Measurements from ENCODE around the gene S100PBP. TPM values are rescaled to one million over a fixed set of nuclear protein-coding genes. Genes with fewer than 3 reads are reported as not detected.

The S100PBP gene
- total RNA-seq, 6 donors from 2014 or later, result 20.8 to 85.9 (median 34.9) TPM

GRCh38 chr1:32848354-32849063, 31.1 kb downstream of the S100PBP start:
- no peak for ATAC-seq (ENCODE audit: low FRiP score in 2 of 2)
- Histone ChIP-seq H3K27ac (no peak overlapping the region), H3K9me3 (no peaks in the 10 kb centered on the region), H3K36me3 (peaks cover 0 to 59% (median 25%) of the 10 kb centered on the region in 4 donors), H3K4me3 (no peak overlapping the region), H3K4me1 (no peaks in the 10 kb centered on the region), H3K27me3 (no peaks in the 10 kb centered on the region)
- DNase-seq, result no peak
- TF ChIP-seq POLR2AphosphoS5 (IDR thresholded peaks at IDR 0.05) (no peak), EP300 (IDR thresholded peaks at IDR 0.05) (no peak), CTCF (IDR thresholded peaks at IDR 0.05) (no peak), POLR2A (IDR thresholded peaks at IDR 0.05) (no peak)
- 46 to 50% methylated on average over 2 of the region's 2 CpGs for WGBS, 2 donors

DNA sequence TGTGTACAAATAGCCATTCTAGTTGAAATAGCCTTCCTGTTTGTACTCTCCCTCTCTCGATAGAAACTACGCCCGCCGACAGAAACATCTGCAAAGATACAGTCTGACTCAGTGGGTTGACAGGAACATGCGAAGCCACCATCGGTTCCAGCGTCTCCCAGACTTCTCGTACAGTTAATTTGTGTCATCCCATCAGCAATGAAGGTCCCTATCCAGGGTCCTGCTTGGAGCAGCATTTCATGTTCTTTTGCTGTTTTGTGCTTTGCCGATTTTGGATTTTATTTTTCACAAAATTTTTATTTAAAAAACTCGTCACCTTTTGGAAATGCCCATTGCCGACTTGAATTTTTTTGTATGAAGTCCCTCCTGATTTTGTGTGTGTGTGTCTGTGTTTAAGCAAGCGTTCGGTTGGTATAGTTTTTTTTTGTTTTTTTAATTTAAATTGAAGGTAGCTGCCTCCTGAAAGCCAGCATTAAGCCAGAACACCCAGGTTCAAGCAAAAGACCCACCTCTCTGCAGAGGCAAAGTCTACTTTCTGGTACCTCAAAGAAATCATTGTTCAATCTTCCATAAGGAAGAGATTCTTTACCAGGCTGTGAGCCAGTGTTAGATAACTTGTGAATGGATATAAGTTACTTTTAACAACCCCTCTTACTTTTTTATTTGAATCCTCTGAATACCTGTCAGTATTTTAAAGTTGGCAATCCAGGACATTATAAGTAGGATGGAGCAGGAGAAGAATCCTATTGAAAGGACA, 38.6 kb downstream of the S100PBP start:
- TF ChIP-seq POLR2A (IDR thresholded peaks at IDR 0.05) (no peak), POLR2AphosphoS5 (IDR thresholded peaks at IDR 0.05) (no peak), CTCF (IDR thresholded peaks at IDR 0.05) (no peak), EP300 (IDR thresholded peaks at IDR 0.05) (no peak)
- Histone ChIP-seq H3K36me3 (peaks cover 15 to 84% (median 38%) of the 10 kb centered on the region in 4 donors), H3K9me3 (no peaks in the 10 kb centered on the region), H3K4me3 (no peak overlapping the region), H3K27ac (no peak overlapping the region), H3K27me3 (no peaks in the 10 kb centered on the region), H3K4me1 (no peaks in the 10 kb centered on the region)
- ATAC-seq (ENCODE audit: low FRiP score in 2 of 2), result no peak
- 91 to 95% methylated on average over 13 of the region's 13 CpGs for WGBS, 2 donors
- DNase-seq, result no peak

DNA sequence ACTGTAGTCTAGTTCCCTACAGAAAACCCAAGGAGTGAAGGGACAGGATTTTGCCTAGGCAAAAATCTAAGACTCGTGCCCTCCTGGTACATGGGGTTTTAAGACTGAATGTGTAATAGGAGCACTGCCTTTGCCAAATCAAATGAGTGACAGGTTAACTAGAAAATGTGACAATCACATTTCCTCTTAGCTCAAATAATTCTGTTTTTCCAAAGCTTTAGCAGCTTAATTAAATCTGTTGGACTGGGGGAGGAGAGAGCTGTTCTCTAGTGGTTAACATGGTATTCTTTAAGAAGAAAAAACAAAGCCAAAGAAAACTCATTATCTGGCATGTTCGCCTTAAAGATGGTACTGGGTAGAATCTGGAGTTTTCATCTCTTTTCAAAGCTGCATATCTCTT, 40.7 kb downstream of the S100PBP start:
- H3K36me3 ChIP-seq, result peaks cover 15 to 71% (median 30%) of the 10 kb centered on the region in 4 donors
- no peak overlapping the region for H3K27ac ChIP-seq
- no peak for ATAC-seq (ENCODE audit: low FRiP score in 2 of 2)
- H3K4me1 ChIP-seq, result peaks cover 0 to 6% (median 0%) of the 10 kb centered on the region in 4 donors
- TF ChIP-seq CTCF (IDR thresholded peaks at IDR 0.05) (no peak), EP300 (IDR thresholded peaks at IDR 0.05) (no peak), POLR2A (IDR thresholded peaks at IDR 0.05) (no peak), POLR2AphosphoS5 (IDR thresholded peaks at IDR 0.05) (no peak)
- no peak overlapping the region for H3K4me3 ChIP-seq
- DNase-seq, result no peak
- 95 to 100% methylated on average over 2 of the region's 2 CpGs for WGBS, 2 donors
- H3K9me3 ChIP-seq, result no peaks in the 10 kb centered on the region
- no peaks in the 10 kb centered on the region for H3K27me3 ChIP-seq

DNA sequence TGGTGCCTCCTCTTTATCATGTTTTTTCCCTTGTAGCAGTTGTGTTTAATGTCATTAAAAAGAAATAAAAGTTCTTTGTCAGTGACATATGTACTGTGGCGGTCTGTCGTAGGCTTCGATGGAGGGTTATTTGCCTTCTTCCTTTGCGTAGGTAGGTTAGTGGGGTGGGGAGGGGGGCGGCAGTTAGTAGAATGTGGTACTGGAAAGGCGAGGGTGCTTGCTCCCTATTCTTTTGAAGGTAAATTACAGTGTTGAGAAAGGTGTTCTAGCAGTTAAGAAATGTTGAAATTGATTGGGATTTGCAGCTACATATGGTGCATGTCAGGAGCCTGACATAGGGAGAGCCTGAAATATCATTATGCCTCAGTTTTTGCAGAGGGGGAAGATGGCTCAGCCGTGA, 41.3 kb downstream of the S100PBP start:
- Histone ChIP-seq H3K27me3 (no peaks in the 10 kb centered on the region), H3K4me3 (no peak overlapping the region), H3K4me1 (peaks cover 0 to 6% (median 0%) of the 10 kb centered on the region in 4 donors), H3K9me3 (no peaks in the 10 kb centered on the region), H3K27ac (no peak overlapping the region), H3K36me3 (peaks cover 15 to 69% (median 24%) of the 10 kb centered on the region in 4 donors)
- ATAC-seq (ENCODE audit: low FRiP score in 2 of 2), result no peak
- TF ChIP-seq POLR2AphosphoS5 (IDR thresholded peaks at IDR 0.05) (no peak), POLR2A (IDR thresholded peaks at IDR 0.05) (no peak), EP300 (IDR thresholded peaks at IDR 0.05) (no peak), CTCF (IDR thresholded peaks at IDR 0.05) (no peak)
- WGBS, 2 donors, result 93 to 95% methylated on average over 7 of the region's 7 CpGs
- no peak for DNase-seq
